NK-92 (cell line): ENCODE results near the gene PFDN2.
"Not testable (repeated sequence)": the region's sequence is repeated elsewhere in the genome, so short reads cannot be mapped to it uniquely, and the experiment has no call there.

Source experiments
- DNase-seq: peaks from one replicate; lab custom pipeline; 2025; ENCODE audit not compliant: unreplicated experiment; lab: John Stamatoyannopoulos, UW

Gene PFDN2

GRCh38 chr1:161082996-161083747 lies 34.7 kb downstream of the PFDN2 start:
- no peak for DNase-seq

- DNase-seq: no peak
Measured at GRCh38 chr1:161082483-161082882, 35.4 kb downstream of the PFDN2 start.

GRCh38 chr1:161081519-161081918 lies 36.3 kb downstream of the PFDN2 start:
- DNase-seq: no peak

- no peak for DNase-seq
Measured at GRCh38 chr1:161080441-161081405, 37.1 kb downstream of the PFDN2 start.

GRCh38 chr1:161079436-161080110 lies 38.3 kb downstream of the PFDN2 start:
- DNase-seq: no peak

- DNase-seq: no peak
Measured at GRCh38 chr1:161077426-161077825, 40.4 kb downstream of the PFDN2 start.

- DNase-seq: no peak
Measured at GRCh38 chr1:161076410-161076809, 41.4 kb downstream of the PFDN2 start.

GRCh38 chr1:161074676-161075368 lies 43.0 kb downstream of the PFDN2 start:
- DNase-seq: no peak

- DNase-seq: no peak
Measured at GRCh38 chr1:161073474-161074121, 44.2 kb downstream of the PFDN2 start.

- DNase-seq: no peak
Measured at GRCh38 chr1:161072751-161073449, 44.9 kb downstream of the PFDN2 start.

- no peak for DNase-seq
Measured at GRCh38 chr1:161071886-161072371, 45.9 kb downstream of the PFDN2 start.

GRCh38 chr1:161070761-161071160 lies 47.1 kb downstream of the PFDN2 start:
- DNase-seq: no peak

GRCh38 chr1:161069731-161070270 lies 48.0 kb downstream of the PFDN2 start, which contains the start of gene ARHGAP30:
ARHGAP30 (minus strand) TSS chr1:161069891; CDS start chr1:161069624, 267 bp downstream.
- DNase-seq: no peak

- no peak for DNase-seq
Measured at GRCh38 chr1:161069241-161069640, 48.6 kb downstream of the PFDN2 start.

GRCh38 chr1:161068306-161069234 lies 49.3 kb downstream of the PFDN2 start:
- DNase-seq: peak; percentile 21

GRCh38 chr1:161066694-161067093 lies 51.1 kb downstream of the PFDN2 start:
- no peak for DNase-seq

- DNase-seq: not testable (repeated sequence)
Measured at GRCh38 chr1:161065681-161066080, 52.2 kb downstream of the PFDN2 start.

- DNase-seq: not testable (repeated sequence)
Measured at GRCh38 chr1:161063936-161064335, 53.9 kb downstream of the PFDN2 start.
